Stimulated activated CD4-positive, alpha-beta T cell treated with anti-CD3 and anti-CD28 coated beads, Interleukin-15, amount 100 ng/mL, for 1 hour (primary cell): ENCODE measurements around the gene ZNF740.
A peak's percentile ranks its signal among the peaks of the same experiment; 100 is the strongest.

Experiments
- DNase-seq, 2 donors: peaks; one replicate each; pipeline ENCODE4 v3.0.0-alpha.2; 2020; ENCODE audit warnings: low read depth in 1 of 2, low spot score in 1 of 2

ZNF740 gene

GRCh38 chr12:53213348-53213747 is 32.8 kb downstream of the ZNF740 start:
- peak; percentile 73 to 81 for DNase-seq

- no peak for DNase-seq
Observed at GRCh38 chr12:53214221-53214620, 33.7 kb downstream of the ZNF740 start.

- no peak for DNase-seq
Observed at GRCh38 chr12:53214687-53215455, 34.3 kb downstream of the ZNF740 start.

DNA sequence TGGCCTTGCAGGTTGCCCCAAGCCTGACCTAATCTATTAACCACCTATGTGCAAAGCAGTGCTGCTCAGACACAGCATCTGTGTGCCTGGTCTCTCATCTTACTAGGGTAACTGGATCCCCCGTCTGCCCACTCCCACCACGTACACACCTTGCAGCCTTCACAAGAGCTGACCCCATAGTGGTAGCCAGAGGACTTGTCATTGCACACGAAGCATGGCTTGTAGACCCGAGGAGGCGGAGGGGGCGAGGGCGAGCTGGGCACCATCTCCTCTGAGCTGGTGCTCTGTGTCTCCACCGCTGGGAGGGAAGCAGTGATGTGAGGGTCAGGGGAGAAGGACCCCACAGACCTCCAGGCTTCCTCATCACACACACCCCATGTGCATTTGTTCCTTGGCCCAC is 35.0 kb downstream of the ZNF740 start:
- no peak for DNase-seq

GRCh38 chr12:53217051-53217930 is 36.8 kb downstream of the ZNF740 start:
- no peak for DNase-seq

- no peak for DNase-seq
Observed at GRCh38 chr12:53217931-53218307, 37.4 kb downstream of the ZNF740 start.

DNA sequence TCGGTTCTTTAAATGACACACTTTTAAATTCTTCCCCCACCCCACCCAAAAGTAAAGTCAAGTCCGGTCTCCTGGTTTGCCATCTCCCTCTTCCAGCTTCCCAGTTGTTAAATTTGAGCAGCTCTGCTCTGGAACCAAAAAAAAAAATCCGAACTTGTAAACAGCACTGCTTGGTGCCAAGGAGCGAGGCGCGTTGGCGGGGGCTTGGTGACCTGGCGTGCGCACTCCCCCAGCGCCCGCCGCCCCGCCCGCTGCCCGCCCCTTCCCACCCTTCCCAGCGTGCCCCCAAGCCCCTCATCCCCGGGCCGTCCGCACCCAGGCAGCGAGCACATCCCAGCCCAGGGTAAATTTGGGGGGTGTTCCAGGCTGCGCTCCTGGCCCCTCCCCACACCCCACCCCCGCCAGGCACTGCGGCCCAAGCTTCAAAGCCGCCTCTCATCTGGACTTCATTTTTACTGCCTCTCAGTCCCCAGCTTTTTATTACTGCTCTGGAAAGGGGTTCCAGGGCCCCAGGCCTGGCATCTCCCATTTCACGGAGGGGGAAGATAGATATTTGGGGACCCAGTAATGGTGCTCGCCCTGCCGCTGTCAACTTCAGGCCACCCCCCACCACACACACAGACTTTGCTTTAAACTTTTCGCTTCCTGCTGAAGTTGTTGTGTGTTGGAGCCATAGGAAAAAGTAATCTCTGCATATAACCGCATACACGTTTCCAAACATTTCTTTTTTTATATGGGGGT is 38.2 kb downstream of the ZNF740 start:
- DNase-seq, result no peak

- DNase-seq, result peak; percentile 44 to 58
Observed at GRCh38 chr12:53219292-53219955, 38.9 kb downstream of the ZNF740 start.

DNA sequence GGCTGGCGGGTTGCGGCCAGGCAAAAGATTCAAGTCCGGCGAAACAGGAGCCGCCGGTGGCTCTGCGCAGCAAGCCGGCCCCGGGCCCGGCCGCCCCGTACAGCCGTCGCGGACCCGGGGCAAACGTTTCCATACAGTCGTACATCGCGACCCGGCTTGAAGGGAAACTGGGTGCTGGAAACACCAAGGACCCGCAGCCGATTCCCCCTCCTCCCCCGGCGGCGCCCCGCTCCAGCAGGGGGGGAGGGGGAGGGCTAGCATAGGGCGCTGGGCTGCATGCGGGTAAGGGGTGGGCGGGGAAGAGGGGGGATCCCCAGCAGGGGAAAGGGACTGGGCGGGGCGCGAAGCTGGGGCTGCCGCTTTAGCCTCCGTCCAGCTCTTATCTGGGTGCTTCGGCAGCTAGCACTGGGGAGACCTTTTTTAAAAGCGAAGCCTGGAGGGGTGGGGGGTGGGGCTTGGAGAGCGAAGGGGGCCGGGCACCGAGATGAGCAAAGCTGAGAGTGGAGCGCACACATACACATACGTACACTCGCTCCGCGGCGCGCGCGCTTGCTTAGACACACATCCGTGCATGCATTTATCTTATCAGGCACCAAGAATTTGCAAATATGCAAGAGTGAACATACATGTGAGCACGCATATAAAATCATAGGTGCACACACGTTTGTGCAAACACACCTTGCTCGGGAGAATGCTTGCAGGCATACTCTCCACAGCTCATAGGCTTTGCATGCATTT is 39.6 kb downstream of the ZNF740 start:
- peak; percentile 40 to 65 for DNase-seq

GRCh38 chr12:53220694-53221202 is 40.2 kb downstream of the ZNF740 start:
- DNase-seq, result peak; percentile 62 to 72

- peak in 1 of 2 donors; percentile 36 for DNase-seq
Observed at GRCh38 chr12:53221203-53222080, 40.9 kb downstream of the ZNF740 start.

- no peak for DNase-seq
Observed at GRCh38 chr12:53222170-53222721, 41.7 kb downstream of the ZNF740 start.

DNA sequence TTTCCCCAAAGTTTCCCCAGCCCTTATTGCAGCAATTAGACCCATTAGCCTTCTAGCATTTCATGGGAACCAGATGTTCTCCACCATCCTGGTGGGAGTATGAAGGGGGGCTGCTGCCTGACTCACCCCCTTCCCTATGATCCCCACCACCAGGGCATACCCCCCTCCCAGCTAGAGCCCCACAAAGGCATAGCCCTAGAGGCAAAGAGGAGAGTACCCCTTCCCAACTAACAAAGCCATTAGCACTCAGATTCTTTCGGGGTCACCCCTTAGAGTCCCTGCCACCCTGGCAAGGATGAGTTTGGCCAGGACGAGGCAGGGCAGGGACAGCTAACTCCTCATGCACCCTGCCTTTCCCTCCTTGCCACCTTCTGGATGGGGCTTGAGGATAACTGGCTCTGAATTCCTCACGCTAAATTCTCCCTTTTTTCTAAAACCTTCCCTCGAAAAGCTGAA is 42.3 kb downstream of the ZNF740 start:
- DNase-seq, result no peak

GRCh38 chr12:53223389-53224060 is 43.0 kb downstream of the ZNF740 start:
- no peak for DNase-seq

DNA sequence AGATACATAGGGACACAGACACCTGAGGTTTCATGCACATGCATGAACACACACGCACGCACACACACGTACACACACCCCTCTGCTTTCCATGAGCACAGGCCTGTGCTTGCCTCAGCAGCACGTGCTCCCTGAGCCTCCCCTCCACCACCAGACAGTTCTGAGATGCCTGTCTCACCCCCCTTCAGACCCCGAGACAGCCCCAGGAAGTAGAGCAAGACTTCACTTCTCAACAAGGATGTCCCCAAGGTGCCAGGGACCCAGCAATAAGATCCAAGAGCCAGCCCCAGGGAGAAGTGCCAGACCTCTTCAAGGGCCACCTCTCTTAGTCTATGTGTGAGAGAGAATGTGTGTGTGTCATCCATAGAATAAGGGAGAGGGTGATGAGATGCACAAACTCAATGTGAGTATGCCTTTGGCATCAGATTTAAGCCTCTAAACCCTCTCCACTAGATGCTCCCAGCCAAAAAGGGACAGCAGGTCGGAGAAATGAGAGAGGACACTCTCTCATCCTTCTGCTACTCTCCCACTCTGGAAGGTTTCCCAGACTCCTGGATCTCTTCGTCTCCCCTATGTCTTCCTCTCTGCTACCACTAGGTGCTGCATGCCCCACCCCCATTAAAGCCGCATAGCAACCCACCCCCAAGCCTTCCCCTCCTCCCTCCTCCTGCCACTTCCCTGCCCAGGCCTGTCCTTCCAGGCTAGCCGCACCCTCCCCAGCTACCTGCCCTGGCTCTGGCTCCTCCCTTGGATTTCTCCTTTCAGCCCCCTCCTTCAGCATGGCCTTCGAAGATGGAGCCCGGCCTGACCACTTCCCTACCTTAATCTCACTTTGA is 43.8 kb downstream of the ZNF740 start:
- no peak for DNase-seq

DNA sequence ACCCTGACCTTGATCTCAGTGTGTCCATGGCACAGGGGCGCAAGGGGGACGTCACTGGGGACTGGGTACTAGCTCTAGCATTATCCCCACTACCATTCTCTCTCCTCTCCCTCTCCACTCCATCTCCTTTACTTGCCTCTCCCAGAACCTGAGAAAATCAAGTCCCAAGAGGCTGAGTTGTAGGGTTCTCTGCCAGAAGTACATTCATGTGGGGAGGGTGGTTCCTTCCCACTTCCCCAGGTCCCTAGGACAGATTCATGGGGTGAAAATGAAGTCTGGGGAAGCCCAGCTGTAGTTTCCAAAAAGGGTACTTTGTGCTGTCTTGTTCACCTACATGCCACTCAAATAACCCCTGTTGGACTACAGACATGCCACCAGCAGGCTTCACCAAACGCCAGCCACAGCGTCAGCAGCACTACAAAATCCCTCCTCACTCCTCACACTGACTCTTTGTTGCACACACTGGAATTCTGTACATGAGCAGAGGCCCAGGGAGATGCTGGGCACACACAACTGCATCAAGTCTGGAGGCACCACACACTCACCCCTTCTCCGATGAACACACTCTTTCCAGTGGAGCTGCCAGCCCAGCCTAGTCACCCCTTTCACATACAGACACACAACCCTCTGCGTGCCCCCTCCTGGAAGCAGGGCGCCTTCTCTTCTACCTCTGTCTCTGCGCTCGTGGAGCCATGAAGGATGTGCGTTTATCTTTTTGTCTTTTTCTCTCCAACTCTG is 44.5 kb downstream of the ZNF740 start:
- DNase-seq, result no peak
